Body of pancreas (tissue), 4 donors: ENCODE data around the gene HLA-DMB. TPM values are rescaled to one million over a fixed set of nuclear protein-coding genes. Genes with fewer than 3 reads are reported as not detected.
A peak's percentile ranks its signal among the peaks of the same experiment; 100 is the strongest.

Experiments used
- ATAC-seq: fragments of 150-250 bp; one replicate; pipeline ENCODE4 v1.9.1; 2016
- DNase-seq, 4 donors: peaks; one replicate each; pipeline ENCODE4 v3.0.0-alpha.2; 2019
- H3K27ac ChIP-seq, 4 donors: fragments of 200-600 bp; sonication (generic); 1 replicate in 3 of 4; 2 replicates in 1 of 4; pipeline versions ENCODE4 v1.5.1 to v1.6.1; 2016 to 2019; ENCODE audit warnings: mild to moderate bottlenecking in 1 of 4, mixed read lengths in 1 of 4, moderate library complexity in 1 of 4
- H3K27me3 ChIP-seq, 2 donors: fragments of 200-600 bp; sonication (generic); one replicate each; pipeline ENCODE4 v1.6.0; 2016; ENCODE audit warnings: mild to moderate bottlenecking in 1 of 2
- H3K36me3 ChIP-seq, 2 donors: fragments of 200-600 bp; sonication (generic); replicated peaks in 1 of 2; 2 replicates each; pipeline ENCODE4 v1.5.1; 2016; ENCODE audit warnings: low read depth in 2 of 2; ENCODE audit not compliant: insufficient read depth in 1 of 2
- H3K4me1 ChIP-seq: fragments of 200-600 bp; sonication (generic); one replicate; pipeline ENCODE4 v1.6.0; 2016
- H3K4me3 ChIP-seq, 2 donors: fragments of 200-600 bp; sonication (generic); 1 replicate in 1 of 2; 2 replicates in 1 of 2; pipeline ENCODE4 v1.5.1; 2016 to 2019
- H3K9me3 ChIP-seq, 3 donors: fragments of 200-600 bp; sonication (generic); 1 replicate in 2 of 3; 2 replicates in 1 of 3; pipeline ENCODE4 v1.5.1; 2016
- POLR2A ChIP-seq, 3 donors: fragments of 450-650 bp; IDR thresholded peaks; one replicate each; pipeline ENCODE4 v1.6.1; 2016; ENCODE audit warnings: antibody characterized with exemption in 3 of 3, mild to moderate bottlenecking in 2 of 3
- WGBS, 2 donors: methylation state at CpG; one replicate each; pipeline ENCODE4 v1.1.5; 2017; 5-methylcytosine and 5-hydroxymethylcytosine counted together
- intact Hi-C: fragments of 100-400 bp; cut with DNase I; formaldehyde crosslinking; loops from one replicate; pipeline ENCODE4 v1.15.1; 2023
- total RNA-seq, 2 donors: library from RNA; depleted of rRNA; stranded (reverse); fragments of >200 nt; gene quantifications; one replicate each; pipeline ENCODE4 v1.1.0, GENCODE V29; 2016
- TF ChIP-seq, protein P1 (sequence below), 7 experiments: fragments of 450-650 bp in 4 of 7; fragments of 200-600 bp in 3 of 7; sonication (generic) in 3 of 7; IDR thresholded peaks; one replicate each; pipeline ENCODE4 v1.5.1; 2016 to 2019; ENCODE audit warnings: antibody characterized with exemption in 7 of 7

The HLA-DMB gene
- total RNA-seq, 2 donors from 2014 or later: 3.0 to 14.3 TPM

GRCh38 chr6:32972353-32973143 is 31.7 kb upstream of the HLA-DMB start:
- Histone ChIP-seq H3K9me3 (no peaks in the 10 kb centered on the region), H3K36me3 (peaks cover 15 to 25% of the 10 kb centered on the region in 2 donors), H3K27me3 (no peaks in the 10 kb centered on the region), H3K4me1 (peaks cover 31% of the 10 kb centered on the region), H3K4me3 (peak overlapping the region; percentile 83 to 96), H3K27ac (peak overlapping the region; percentile 56 to 99 (median 90))
- ATAC-seq: no peak
- TF ChIP-seq POLR2A (IDR thresholded peaks at IDR 0.05): no peak
- TF ChIP-seq, protein P1, sequence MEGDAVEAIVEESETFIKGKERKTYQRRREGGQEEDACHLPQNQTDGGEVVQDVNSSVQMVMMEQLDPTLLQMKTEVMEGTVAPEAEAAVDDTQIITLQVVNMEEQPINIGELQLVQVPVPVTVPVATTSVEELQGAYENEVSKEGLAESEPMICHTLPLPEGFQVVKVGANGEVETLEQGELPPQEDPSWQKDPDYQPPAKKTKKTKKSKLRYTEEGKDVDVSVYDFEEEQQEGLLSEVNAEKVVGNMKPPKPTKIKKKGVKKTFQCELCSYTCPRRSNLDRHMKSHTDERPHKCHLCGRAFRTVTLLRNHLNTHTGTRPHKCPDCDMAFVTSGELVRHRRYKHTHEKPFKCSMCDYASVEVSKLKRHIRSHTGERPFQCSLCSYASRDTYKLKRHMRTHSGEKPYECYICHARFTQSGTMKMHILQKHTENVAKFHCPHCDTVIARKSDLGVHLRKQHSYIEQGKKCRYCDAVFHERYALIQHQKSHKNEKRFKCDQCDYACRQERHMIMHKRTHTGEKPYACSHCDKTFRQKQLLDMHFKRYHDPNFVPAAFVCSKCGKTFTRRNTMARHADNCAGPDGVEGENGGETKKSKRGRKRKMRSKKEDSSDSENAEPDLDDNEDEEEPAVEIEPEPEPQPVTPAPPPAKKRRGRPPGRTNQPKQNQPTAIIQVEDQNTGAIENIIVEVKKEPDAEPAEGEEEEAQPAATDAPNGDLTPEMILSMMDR (IDR thresholded peaks at IDR 0.05): no peak
- intact Hi-C loops: no loop called here
- WGBS, 2 donors: 0 to 1% methylated on average over 31 to 70 of the region's 70 CpGs
- peak; percentile 34 to 50 (median 40) for DNase-seq

DNA sequence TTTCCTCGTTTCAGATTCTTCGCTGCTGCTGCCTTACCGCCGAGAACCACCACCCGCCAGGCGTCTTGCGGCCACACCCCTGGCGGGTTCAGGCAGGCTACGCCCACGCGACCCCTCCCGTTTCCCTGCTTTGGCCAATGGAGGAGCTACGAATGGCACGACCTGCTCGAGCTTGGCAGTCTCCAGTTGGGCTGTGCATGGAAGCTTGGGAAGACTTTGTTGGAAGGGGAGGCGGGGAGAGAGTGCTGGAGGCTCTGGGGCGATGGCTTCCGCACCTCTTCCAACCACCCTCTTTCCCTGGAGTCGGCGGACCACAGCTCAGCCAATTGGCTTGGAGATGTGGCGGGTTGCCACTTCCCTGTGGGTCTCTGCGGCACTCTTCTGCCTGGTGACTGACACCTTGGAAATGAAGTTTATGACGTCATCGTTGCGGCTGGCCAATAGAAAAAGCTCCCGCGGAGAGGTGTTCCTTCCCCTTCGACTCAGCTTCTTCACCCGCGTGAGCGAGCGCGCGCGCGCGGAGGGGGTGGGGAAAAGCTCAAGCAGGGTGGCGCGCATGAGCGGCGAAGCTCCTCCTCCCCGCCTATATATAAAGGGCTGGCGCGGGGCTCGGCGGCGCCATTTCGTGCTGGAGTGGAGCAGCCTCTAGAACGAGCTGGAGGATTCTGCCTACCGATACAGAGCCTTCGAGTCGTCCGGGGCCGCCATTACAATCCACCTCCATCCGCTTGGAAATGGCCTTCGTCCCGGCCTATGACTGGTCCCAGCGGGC is 30.9 kb upstream of the HLA-DMB start:
- peak; percentile 96 to 100 (median 100) for TF ChIP-seq POLR2A (IDR thresholded peaks at IDR 0.05)
- TF ChIP-seq, protein P1 (IDR thresholded peaks at IDR 0.05): peak in 3 of 7 experiments; percentile 13 to 31 (median 21)
- H3K36me3 ChIP-seq: peaks cover 8 to 18% of the 10 kb centered on the region in 2 donors
- intact Hi-C loops: no loop called here
- peak; percentile 99 to 100 (median 100) for DNase-seq
- peak overlapping the region; percentile 83 to 96 for H3K4me3 ChIP-seq
- ATAC-seq: peak; percentile 65
- H3K4me1 ChIP-seq: peaks cover 31% of the 10 kb centered on the region
- WGBS, 2 donors: 0% methylated on average over 7 to 57 of the region's 58 CpGs
- no peaks in the 10 kb centered on the region for H3K9me3 ChIP-seq
- H3K27me3 ChIP-seq: no peaks in the 10 kb centered on the region
- peak overlapping the region; percentile 99 to 100 (median 100) for H3K27ac ChIP-seq

DNA sequence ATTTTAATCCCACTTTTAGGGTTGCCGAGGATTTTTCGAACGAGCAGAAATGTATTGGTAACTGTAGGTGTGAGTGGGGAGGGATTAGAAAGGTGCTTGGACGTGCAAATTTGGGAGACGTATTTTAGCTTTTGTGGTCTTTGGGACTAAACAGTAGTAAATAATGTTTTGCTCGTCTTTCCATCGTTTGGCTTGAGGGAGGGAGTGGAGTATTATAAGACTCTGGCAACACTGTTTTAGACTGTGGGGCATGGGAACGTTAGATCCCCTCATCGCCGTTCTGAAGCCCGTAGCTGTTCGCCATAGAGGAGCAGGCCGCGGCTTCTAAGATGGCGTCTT is 30.4 kb upstream of the HLA-DMB start:
- intact Hi-C loops: no loop called here
- 0 to 1% methylated on average over 11 to 15 of the region's 15 CpGs for WGBS, 2 donors
- no peak for ATAC-seq

DNA sequence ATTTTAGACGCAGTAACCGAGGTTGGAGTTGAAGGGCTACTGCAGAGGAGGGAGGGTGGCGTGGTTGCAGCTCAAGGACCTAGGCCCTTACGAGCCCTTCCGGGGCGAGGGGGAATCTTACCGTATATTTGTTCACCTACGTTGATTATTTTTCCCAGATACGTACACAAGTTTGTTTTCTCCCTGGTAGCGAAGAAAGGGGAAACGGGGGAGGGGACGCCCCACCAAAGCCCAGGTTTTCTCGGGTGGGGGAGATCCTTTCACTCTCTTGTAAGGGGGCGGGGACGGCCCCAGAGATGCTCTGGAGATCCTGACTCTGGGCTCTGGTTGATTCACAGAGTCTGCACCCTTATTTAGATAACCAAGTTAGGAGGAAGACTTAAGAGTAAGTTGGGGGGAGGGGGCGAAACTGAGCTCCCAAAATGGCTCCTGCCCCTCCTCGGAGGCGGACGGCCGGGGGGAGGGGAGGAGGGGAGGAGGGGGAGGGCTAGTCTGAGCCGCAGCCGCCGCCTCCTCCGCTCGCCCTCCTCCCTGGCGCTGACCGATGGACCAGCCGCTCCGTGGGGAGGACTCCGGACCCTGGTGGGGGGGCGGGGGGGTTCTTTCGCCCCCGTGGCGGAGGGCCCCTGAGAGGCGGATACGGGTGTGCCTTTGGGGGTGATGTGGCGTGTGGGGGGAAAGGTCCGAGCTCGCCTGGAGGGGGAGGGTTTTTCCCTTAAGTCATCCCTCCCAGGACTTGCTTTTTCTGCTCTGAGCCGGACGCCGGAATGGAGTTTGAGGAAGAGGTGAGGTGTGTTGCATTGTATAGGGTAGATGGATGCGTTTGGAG is 29.8 kb upstream of the HLA-DMB start:
- Histone ChIP-seq H3K4me3 (peak overlapping the region; percentile 39 to 93), H3K9me3 (no peaks in the 10 kb centered on the region), H3K27me3 (no peaks in the 10 kb centered on the region), H3K4me1 (peaks cover 31% of the 10 kb centered on the region), H3K36me3 (peaks cover 0 to 7% of the 10 kb centered on the region in 2 donors), H3K27ac (peak overlapping the region; percentile 99 to 100 (median 100))
- 0 to 1% methylated on average over 33 to 39 of the region's 43 CpGs for WGBS, 2 donors
- TF ChIP-seq, protein P1 (IDR thresholded peaks at IDR 0.05): peak in 1 of 7 experiments; percentile 1
- no peak for TF ChIP-seq POLR2A (IDR thresholded peaks at IDR 0.05)
- intact Hi-C loops: no loop called here
- ATAC-seq: peak; percentile 25
- peak; percentile 85 to 90 (median 87) for DNase-seq

More for the DNA sequence above, 30.4 kb upstream of the HLA-DMB start:
- Histone ChIP-seq H3K4me3 (peak overlapping the region; percentile 39 to 93), H3K27ac (peak overlapping the region; percentile 99 to 100 (median 100)), H3K9me3 (no peaks in the 10 kb centered on the region), H3K36me3 (peaks cover 2 to 12% of the 10 kb centered on the region in 2 donors), H3K4me1 (peaks cover 31% of the 10 kb centered on the region), H3K27me3 (no peaks in the 10 kb centered on the region)
- TF ChIP-seq POLR2A (IDR thresholded peaks at IDR 0.05): no peak
- TF ChIP-seq, protein P1 (IDR thresholded peaks at IDR 0.05): no peak
- DNase-seq: no peak
